Left hindlimb (tissue), 1 donor: ENCODE data around the gene LACTB.
A peak's percentile ranks its signal among the peaks of the same experiment; 100 is the strongest.
"Not testable (repeated sequence)": the region's sequence is repeated elsewhere in the genome, so short reads cannot be mapped to it uniquely, and the experiment has no call there.

Experiments
- DNase-seq: peaks from one replicate; pipeline ENCODE4 v3.0.0-alpha.2; 2018

The LACTB gene

DNA sequence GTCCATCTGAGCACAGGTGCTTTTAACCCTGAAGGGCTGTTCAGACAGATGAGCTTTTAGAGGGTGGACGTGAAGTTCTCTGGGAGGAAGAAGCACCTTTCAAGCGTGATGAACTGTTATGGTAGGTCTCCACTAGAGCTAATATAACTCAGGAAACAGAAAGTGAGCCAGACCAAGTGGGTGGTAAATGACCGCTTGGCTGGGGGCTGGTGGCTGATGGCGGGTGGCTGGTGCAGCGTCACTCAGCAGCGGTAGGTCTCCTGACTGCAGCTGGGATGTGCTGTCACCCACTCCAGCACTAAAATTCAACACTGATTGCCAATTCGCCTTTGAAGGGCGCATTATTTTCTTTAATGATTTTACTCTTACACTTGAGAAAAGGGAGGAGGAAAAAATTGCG is 31.2 kb upstream of the LACTB start:
- DNase-seq = no peak

DNA sequence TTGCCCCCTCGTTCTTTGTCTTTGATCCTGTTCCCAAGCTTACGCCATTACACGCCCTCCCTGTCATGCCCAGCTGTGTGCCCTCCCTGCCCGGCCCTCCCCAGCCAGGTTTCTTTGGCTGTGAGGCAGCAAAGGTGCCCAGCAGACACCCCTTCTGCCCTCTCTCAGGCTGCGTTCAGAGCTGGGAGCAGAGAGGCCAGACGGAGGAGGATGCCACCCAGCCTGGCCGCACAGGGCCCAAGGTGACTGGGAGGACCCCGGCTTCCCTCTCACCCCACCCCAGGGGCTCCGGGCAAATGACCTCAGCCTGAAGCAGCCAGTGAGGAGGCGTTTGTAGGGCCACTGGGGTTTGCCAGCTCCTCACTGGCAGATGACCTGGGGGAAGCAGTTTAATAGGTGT is 30.8 kb upstream of the LACTB start:
- no peak for DNase-seq

DNA sequence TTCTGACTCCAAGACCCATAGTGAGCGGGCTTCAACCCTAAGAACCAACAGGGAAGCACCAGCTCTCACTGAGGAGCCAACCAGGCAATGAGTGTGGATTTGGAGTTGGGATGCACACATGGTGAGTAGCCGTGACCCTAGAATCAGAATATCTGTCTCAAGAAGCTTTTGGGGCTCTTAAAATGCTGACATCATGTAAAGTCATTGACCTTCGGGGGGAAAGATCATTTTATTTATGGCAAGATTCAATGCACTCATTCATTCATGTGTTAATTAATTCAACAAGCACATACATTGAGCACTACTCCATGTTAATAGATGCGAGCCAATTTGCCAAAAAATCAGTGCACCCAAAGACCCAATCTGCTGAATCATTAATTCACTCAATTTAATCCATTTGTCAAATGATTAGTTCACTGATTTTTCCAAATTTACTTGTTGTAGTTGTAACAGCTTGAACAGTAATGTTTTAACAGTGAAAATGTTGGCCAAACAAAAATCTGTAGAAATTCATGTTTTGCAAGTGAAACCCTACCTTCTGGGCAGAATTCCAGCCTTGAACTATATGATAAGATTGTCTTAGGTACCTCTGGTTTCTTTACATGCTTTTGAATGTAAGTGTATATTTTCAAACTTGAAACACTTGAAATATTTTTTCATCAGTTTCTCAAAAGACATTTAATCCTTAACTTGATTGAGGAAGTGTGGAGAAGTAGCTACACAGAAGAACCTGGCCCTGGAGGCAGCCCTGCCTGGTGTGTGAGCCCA is 29.8 kb upstream of the LACTB start:
- no peak for DNase-seq

DNA sequence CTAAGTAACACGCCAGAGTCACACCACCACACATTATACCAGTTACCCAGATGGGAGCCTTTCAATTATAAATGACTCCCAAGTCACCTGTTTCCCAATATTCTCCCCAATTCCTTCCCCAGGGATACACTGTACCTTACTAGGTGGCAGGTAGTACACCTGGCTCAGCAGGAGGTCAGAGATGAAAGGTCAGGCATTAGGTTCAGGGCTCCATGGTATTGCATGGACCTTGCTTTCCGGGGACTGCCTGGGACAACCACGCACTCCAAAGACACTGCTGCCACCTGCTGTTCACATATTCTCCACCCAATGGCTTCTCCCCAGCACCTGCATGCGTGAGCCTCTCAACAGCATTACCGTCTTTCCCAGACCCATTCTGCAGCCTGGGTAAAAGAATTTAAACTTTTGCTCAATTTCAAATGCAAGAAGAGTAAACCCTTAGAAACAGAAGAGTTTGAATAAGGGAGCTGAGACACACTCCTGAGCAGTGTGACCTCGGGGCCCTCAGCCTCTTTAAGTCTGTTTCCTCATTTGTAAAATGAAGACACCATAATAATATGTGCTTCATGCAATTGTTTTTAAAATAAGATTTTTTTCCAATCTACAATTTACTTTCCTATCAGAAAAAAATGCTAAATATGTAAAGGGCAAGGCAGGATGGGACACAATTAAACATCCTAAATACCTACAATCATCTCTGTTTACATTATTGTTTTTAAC is 28.0 kb upstream of the LACTB start:
- peak; percentile 78 for DNase-seq

DNA sequence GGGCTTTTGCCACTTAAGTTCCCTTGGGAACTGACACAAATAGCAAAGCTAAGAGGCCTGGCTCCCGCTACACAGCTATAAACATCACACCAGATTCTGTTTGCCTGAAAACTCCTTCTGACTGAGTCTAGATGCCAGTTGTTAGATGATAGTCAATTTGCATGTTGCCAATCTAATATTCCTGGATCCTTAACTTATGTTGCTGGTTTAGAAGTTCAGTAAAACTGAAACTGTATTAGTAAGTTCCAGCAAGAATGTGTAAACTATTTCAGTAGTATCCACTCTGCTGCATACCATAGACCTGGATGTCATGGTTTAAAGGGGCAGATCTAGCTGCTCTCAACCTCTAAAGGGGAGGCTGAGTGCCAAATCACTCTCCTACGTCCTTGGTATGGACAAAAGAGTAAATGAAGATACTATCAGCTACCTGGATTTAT is 27.1 kb upstream of the LACTB start:
- DNase-seq = no peak

DNA sequence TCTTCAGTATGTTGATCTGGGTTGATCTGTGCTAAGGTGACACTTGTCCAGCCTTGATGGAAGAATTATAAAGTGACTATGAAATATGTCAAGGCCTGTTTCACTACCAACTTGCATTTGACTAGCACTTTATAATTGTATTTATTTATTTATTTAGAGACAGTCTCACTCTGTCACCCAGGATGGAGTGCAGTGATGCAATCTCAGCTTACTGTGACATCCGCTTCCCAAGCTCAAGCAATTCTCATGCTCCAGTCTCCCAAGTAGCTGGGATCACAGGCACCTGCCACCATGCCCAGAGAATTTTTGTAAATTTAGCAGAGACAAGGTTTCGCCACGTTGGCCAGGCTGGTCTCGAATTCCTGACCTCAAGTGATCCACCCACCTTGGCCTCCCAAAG is 25.5 kb upstream of the LACTB start:
- DNase-seq = no peak

DNA sequence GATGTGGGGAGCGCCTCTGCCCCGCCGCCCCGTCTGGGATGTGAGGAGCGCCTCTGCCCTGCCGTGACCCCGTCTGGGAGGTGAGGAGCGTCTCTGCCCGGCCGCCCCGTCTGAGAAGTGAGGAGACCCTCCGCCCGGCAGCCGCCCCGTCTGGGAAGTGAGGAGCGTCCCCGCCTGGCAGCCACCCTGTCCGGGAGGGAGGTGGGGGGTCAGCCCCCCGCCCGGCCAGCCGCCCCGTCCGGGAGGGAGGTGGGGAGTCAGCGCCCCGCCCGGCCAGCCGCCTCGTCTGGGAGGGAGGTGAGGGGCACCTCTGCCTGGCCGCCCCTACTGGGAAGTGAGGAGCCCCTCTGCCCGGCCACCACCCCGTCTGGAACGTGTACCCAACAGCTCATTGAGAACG is 22.8 kb upstream of the LACTB start:
- not testable (repeated sequence) for DNase-seq

DNA sequence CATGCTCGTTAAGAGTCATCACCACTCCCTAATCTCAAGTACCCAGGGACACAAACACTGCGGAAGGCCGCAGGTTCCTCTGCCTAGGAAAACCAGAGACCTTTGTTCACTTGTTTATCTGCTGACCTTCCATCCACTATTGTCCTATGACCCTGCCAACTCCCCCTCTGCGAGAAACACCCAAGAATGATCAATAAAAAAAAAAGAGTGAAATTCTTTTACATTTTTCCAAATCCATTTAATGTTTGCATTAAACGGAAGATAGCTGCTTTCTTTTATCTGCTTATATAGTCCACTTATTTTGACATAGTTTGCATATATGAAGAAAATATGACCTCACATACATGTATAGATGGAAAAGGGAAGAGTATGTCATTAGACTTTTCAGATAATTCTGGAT is 22.1 kb upstream of the LACTB start:
- DNase-seq = not testable (repeated sequence)

DNA sequence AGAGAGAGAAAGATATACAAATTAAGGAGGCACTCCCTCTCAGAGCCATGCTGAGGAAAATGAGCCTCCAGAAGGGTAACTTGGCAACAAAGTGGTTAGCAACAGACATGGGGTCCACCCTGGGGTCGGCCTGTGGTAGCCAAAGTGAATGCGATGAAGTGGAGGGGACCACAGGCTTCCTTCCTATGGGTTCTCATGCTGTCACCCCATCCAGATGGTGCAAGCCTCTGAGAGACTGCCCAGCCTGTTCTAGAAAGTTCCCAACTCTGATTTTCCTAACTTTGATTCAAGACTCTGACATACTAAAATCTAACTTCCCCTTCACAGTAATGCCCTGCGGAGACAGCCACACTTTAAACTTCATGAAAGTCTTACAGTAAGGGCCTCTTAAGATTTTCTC is 18.2 kb upstream of the LACTB start:
- DNase-seq = no peak

DNA sequence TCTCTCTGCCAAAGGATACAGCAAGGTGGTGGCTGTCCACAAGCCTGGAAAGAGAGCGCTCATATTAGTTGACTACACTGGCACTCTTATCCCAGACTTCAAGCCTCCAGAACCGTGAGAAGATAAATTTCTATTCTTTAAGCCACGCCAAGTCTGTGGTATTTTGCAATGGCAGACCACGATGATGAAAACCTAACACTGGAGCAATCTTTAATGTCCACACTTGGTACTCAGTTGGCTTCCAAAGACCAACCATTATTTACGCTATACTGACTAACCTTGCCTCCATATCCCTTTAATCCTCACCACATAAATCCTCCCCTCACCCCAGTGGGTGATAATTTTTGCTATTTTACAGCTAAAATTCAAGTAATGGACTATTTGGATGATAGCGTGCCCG is 16.9 kb upstream of the LACTB start:
- DNase-seq = no peak

DNA sequence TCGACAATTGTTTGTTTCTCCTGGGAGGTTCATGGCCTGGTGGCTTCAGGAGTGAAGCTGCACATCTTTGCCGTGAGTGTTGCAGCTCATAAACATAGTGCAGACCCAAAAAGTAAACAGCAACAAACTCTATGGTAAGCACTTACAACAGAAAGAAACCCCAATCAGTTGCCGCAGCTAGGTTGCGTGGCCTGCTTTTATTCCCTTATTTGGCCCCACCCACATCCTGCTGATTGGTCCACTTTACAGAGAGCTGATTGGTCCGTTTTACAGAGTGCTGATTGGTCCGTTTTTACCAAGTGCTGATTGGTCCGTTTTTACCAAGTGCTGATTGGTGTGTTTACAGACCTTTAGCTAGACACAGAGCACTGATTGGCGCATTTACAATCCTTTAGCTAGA is 16.3 kb upstream of the LACTB start:
- not testable (repeated sequence) for DNase-seq

DNA sequence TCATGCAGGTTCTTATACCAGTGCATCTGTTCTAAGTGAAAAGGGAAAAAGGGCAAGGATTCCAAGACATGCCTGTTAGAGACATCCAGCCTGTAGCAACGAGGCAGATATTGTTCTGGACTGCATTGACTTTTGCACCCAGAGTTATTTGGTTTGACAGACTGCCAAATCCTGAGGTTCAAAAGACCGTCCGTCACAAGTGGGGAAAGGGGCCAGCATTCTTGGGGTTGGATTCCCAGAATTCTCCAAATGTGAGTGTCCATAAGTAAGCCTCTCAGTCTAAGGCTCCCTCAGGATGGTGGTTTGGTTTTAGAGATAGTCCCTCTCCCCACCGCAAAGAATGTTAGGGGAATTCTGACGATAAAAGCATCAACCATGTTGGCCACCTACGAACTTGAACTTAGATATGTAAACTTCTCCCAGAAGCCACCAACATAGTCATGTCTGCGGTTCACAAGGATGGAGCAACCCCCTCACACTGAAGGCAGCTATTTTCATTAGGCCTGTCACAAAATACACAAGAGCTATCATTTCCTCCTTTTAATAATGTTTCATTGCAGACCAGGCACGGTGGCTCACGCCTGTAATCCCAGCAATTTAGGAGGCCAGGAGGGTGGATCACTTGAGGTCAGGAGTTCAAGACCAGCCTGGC is 13.6 kb upstream of the LACTB start:
- DNase-seq = peak; percentile 78

DNA sequence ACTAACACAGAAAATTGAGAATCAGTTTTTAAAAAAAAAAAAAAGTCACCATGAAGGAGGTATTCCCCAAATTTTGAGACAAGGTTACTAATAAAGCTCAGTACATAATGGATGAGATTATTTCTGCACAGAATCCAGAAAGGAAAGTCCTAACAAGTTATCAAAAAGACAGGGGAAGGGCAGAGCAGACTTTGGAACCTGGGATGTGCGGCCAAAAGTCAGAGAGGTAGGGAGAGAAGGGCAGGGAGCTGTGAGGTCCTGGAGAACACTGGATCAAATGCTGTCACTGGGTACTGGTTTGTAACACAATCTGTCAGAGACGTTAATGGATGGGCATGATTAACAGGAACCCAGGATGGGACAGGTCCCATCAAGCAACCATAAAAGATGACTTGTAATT is 12.2 kb upstream of the LACTB start:
- no peak for DNase-seq

DNA sequence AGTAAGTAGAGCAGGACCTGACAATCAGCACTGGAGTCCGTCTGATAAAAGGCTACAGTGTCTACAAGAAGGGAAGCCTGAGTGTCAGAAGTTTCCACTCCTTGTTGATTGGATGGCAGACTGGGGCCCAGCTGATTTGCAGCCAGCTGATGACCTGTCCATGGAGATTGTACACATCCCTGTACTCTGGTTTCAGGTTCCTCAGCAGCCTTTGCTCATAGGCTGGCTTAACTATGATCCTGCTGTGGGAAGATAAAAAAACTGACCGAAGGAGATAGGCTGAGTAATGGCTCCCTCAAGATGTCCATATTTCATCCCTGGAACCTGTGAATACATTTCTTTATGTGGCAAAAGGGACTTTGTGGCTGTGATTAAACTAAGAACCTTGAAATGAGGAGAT is 11.7 kb upstream of the LACTB start:
- no peak for DNase-seq

DNA sequence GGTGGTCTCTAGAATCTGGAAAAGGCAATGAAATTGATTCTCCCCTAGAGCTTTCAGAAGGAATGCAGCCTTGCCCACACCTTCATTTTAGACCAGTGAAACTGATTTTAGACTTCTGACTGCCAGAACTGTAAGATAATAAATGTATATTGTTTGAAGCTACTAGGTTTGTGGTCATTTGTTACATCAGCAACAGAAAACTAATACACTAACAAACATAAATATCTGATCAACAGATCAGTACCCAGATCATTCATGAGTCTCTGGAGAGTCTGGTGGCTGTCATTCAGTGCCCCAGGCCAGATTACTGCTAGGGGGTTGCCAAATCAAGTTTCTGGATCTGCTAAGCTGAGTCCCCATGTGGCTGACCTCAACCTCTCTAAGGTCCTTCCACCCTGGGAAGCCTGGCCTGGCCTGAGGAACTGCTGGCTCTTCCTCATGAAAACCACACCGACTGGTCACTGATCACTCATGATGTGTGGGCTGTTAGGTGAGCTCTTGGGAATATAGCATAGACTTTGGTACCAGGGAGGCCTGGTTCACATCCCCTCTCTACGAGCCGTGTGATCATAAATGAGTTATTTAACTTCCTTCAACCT is 11.1 kb upstream of the LACTB start:
- DNase-seq = no peak

DNA sequence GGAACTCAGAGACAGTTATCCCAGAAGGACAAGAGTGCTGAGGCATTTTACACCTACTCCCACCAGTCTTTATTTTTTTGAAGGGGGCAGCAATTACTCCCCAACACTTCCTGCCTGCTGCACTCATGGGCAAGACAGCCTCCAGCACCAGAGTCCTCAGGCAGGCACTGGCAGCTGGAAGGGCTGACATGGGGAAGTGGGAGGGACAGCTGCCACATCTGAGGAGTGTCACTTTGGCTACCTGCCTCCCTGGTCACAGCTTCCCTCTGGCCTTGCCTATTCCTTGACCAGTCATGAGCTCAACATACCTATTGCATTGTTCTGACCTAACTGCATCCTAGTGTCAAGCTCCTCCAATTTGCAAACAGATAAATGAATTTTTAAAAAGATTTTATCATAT is 10.2 kb upstream of the LACTB start:
- no peak for DNase-seq

DNA sequence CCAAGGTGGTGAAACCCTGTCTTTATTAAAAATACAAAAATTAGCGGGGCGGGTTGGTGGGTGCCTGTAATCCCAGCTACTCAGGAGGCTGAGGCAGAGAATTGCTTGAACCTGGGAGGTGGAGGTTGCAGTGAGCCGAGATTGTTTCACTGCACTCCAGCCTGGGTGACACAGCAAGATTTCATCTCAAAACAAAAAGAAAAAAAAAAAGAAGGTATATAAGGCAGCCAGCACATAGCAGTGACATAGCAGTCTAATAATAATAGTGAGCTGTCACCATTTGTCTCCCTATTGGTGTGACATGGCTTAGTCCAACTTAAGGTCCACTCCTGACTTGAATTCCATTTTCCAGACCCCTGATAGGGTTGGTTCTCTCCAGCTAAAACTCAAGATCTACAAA is 8.8 kb upstream of the LACTB start:
- no peak for DNase-seq

DNA sequence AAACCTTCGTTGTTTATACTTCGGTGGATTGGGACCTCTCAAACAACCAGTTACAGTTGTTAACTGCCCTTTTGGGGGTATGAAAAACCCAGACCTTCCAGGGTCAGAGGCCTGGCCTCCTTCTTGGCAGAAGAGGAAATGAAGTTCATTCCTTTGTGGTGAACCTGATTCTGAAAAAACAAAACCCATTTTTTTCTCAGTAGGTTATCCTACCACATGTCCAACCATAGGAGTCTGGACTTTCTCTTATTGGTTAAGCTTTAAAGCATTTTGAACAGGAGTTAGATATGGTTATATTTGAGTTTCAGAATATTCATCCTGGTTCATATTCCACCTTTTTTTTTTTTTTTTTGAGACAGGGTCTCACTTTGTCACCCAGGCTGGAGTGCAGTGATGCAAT is 7.2 kb upstream of the LACTB start:
- DNase-seq = no peak

DNA sequence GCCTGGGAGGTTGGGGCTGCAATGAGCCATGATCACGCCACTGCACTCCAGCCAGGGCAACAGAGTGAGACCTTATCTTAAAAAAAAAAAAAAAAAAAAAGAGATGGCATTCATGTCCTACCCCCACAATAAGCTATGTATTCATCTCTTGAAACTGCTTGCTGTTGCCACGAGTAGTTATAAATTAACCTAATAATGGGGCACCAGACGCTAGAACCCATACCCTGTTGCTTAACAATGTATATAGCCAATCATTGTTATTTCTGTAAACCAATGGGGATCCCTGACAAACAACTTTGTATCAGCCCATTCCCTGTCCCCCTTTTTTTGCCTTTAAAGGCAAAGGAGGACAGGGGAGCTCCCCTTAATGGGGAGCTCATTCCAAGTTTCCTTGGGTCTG is 2.8 kb upstream of the LACTB start:
- no peak for DNase-seq

DNA sequence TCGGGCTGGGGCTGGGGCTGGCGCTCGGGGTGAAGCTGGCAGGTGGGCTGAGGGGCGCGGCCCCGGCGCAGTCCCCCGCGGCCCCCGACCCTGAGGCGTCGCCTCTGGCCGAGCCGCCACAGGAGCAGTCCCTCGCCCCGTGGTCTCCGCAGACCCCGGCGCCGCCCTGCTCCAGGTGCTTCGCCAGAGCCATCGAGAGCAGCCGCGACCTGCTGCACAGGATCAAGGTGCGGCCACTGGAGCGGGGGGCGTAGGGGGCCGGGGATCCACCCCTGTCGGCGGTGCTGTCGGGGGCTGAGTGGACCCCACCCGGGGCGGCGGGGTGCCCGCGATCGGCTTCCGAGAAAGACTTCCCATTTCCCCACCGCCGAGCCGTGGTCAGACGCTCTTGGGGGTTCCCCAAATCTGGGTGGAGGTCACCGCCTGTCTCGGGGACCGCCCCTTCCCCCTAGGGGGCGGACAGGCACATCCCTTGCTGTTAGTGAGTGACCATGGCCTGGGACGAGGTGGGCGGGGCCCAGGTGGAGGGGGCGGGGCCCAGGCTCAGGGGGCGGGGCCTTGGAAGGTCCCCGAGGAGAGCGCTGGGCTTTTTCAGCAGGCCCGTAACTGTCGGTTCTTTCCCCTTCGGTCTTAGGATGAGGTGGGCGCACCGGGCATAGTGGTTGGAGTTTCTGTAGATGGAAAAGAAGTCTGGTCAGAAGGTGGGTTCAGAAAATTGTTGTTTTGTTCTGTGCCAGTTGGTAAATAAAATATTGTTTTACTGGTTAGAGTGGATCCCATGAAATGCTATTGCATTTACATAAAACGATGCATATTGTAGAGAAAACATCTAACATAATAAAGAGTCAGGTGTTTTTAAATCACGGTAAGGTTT is 578 bp downstream of the LACTB start:
- peak; percentile 83 for DNase-seq

DNA sequence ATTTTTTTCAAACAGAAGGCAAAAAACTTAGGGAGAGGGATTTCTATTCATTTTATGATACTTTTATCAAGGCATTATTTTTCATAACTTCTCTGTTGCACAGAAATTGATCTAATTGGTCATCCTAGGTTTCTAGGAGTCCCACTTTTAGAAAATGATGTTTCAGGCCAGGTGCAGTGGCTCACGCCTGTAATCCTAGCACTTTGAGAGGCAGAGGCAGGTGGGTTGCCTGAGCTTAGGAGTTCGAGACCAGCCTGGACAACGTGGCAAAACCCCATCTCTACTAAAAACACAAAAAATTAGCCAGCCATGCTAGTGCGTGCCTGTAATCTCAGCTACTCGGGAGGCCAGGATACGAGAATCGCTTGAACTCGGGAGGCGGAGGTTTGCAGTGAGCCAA is 2.8 kb downstream of the LACTB start:
- DNase-seq = no peak

DNA sequence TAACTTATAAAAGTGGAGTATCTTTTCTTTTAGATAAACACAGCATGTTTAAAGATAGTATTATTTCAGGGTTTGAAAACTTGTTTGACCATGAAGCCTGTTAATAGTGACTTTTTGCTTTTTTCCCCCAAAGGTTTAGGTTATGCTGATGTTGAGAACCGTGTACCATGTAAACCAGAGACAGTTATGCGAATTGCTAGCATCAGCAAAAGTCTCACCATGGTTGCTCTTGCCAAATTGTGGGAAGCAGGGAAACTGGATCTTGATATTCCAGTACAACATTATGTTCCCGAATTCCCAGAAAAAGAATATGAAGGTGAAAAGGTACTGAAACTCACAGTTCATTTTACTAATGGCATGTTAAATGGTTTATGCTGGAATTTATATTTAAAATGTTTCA is 5.1 kb downstream of the LACTB start:
- no peak for DNase-seq

DNA sequence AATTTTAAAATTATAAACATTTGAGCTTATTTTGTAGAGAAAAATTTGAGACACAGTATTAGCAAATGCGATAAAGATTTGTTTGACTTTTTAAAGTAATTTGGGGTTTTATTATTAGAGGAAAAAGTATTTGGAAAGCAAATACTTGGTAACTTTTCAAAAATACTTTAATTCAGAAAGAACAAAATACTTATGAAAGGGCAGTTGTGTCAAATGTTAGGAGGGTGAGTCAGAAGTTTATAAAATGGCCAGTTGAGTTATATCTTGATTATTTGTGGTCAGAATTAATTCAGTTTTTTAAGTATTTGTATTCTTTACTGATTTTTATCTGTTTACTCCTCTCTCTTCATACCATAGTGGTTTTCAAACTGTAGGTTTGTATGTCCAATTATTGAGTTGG is 12.1 kb downstream of the LACTB start:
- DNase-seq = no peak
